HEK293 (cell line): ENCODE results near the gene SLX4.

Experiments
- CTCF ChIA-PET: fragments of 350-600 bp; formaldehyde crosslinking; extraction: SDS; loops from one replicate; lab custom pipeline; 2021; ENCODE audit warnings: antibody characterized with exemption; lab: Yijun Ruan, JAX
- POLR2A ChIA-PET: fragments of 300-600 bp; formaldehyde crosslinking; extraction: SDS; loops from one replicate; lab custom pipeline; 2020; ENCODE audit warnings: antibody characterized with exemption, inconsistent platforms; lab: Yijun Ruan, JAX
- H3K27ac ChIP-seq: fragments of 200-500 bp; sonication (Bioruptor generic); 2 replicates; pipeline ENCODE4 v1.5.1; 2014; ENCODE audit warnings: low read depth, low read length, control low read depth, inconsistent platforms; ENCODE audit errors: extremely low read depth
- H3K36me3 ChIP-seq, 2 experiments: fragments of 200-500 bp in 1 of 2; sonication (Bioruptor generic) in 1 of 2; 1 replicate in 1 of 2; 2 replicates in 1 of 2; pipeline ENCODE4 v1.5.1; 2014 to 2017; ENCODE audit warnings: inconsistent platforms in 2 of 2, low read length in 2 of 2; ENCODE audit not compliant: control insufficient read depth in 2 of 2, insufficient read depth in 1 of 2
- H3K4me1 ChIP-seq: fragments of 200-500 bp; sonication (Bioruptor generic); 2 replicates; pipeline ENCODE4 v1.5.1; 2014; ENCODE audit warnings: mild to moderate bottlenecking, low read length, inconsistent platforms; ENCODE audit not compliant: control insufficient read depth, insufficient read depth
- H3K4me3 ChIP-seq: 2 replicates; pipeline ENCODE4 v1.5.1; 2011; ENCODE audit warnings: low read depth, mild to moderate bottlenecking, control low read depth, low read length, moderate library complexity
- H3K9me3 ChIP-seq: fragments of 200-500 bp; sonication (Bioruptor generic); 2 replicates; pipeline ENCODE4 v1.5.1; 2014; ENCODE audit warnings: low read depth, low read length, inconsistent platforms; ENCODE audit not compliant: control insufficient read depth, insufficient read depth
- GLIS1 ChIP-seq: fragments of 450-650 bp; formaldehyde crosslinking; IDR thresholded peaks from 2 replicates; pipeline ENCODE4 v1.5.1; 2016; ENCODE audit warnings: missing biosample characterization, missing genetic modification characterization
- IKZF3 ChIP-seq: fragments of 450-650 bp; IDR thresholded peaks from 2 replicates; pipeline ENCODE4 v1.5.0; 2018; ENCODE audit warnings: missing biosample characterization, mild to moderate bottlenecking, missing genetic modification characterization, moderate library complexity
- OVOL3 ChIP-seq: fragments of 450-650 bp; formaldehyde crosslinking; IDR thresholded peaks from 2 replicates; pipeline ENCODE4 v1.5.1; 2016; ENCODE audit warnings: missing biosample characterization, missing genetic modification characterization
- PRDM1 ChIP-seq: fragments of 450-650 bp; formaldehyde crosslinking; IDR thresholded peaks from 2 replicates; pipeline ENCODE4; 2016; ENCODE audit warnings: missing biosample characterization, missing genetic modification characterization
- ZBTB11 ChIP-seq: fragments of 450-650 bp; formaldehyde crosslinking; conservative IDR thresholded peaks from 2 replicates; pipeline ENCODE4 v1.5.1; 2016; ENCODE audit warnings: low read depth, missing biosample characterization, missing genetic modification characterization
- ZBTB21 ChIP-seq: fragments of 450-650 bp; formaldehyde crosslinking; IDR thresholded peaks from 2 replicates; pipeline ENCODE4 v1.5.1; 2017; ENCODE audit warnings: missing biosample characterization, missing genetic modification characterization
- ZBTB8A ChIP-seq: fragments of 450-650 bp; formaldehyde crosslinking; IDR thresholded peaks from 2 replicates; pipeline ENCODE4 v1.5.1; 2016; ENCODE audit warnings: missing biosample characterization, missing genetic modification characterization
- ZFP3 ChIP-seq: fragments of 450-650 bp; formaldehyde crosslinking; IDR thresholded peaks from 2 replicates; pipeline ENCODE4 v1.5.1; 2016; ENCODE audit warnings: low read depth, missing biosample characterization, missing genetic modification characterization
- ZFP41 ChIP-seq: fragments of 450-650 bp; formaldehyde crosslinking; IDR thresholded peaks from 2 replicates; pipeline ENCODE4 v1.5.1; 2016; ENCODE audit warnings: missing biosample characterization, missing genetic modification characterization, borderline replicate concordance
- ZIC2 ChIP-seq: fragments of 450-650 bp; formaldehyde crosslinking; IDR thresholded peaks from 2 replicates; pipeline ENCODE4 v1.5.1; 2016; ENCODE audit warnings: missing biosample characterization, missing genetic modification characterization
- ZNF10 ChIP-seq: fragments of 450-650 bp; formaldehyde crosslinking; IDR thresholded peaks from 2 replicates; pipeline ENCODE4 v1.5.1; 2017; ENCODE audit warnings: missing biosample characterization, missing genetic modification characterization
- ZNF133 ChIP-seq: fragments of 450-650 bp; formaldehyde crosslinking; IDR thresholded peaks from 2 replicates; pipeline ENCODE4 v1.5.1; 2016; ENCODE audit warnings: missing biosample characterization, missing genetic modification characterization
- ZNF146 ChIP-seq: fragments of 450-650 bp; formaldehyde crosslinking; IDR thresholded peaks from 2 replicates; pipeline ENCODE4 v1.5.1; 2016; ENCODE audit warnings: missing biosample characterization, missing genetic modification characterization
- ZNF169 ChIP-seq: fragments of 450-650 bp; formaldehyde crosslinking; IDR thresholded peaks from 2 replicates; pipeline ENCODE4 v1.5.1; 2016; ENCODE audit warnings: missing biosample characterization, missing genetic modification characterization
- ZNF223 ChIP-seq: fragments of 450-650 bp; formaldehyde crosslinking; IDR thresholded peaks from 2 replicates; pipeline ENCODE4 v1.5.1; 2016; ENCODE audit warnings: missing biosample characterization, missing genetic modification characterization
- ZNF324 ChIP-seq: fragments of 450-650 bp; formaldehyde crosslinking; IDR thresholded peaks from 2 replicates; pipeline ENCODE4 v1.5.1; 2016; ENCODE audit warnings: missing biosample characterization, missing genetic modification characterization
- ZNF404 ChIP-seq: fragments of 450-650 bp; formaldehyde crosslinking; IDR thresholded peaks from 2 replicates; pipeline ENCODE4 v1.5.1; 2017; ENCODE audit warnings: missing biosample characterization, missing genetic modification characterization
- ZNF514 ChIP-seq: fragments of 450-650 bp; formaldehyde crosslinking; IDR thresholded peaks from 2 replicates; pipeline ENCODE4 v1.5.1; 2016; ENCODE audit warnings: missing biosample characterization, missing genetic modification characterization
- ZNF585B ChIP-seq: fragments of 450-650 bp; formaldehyde crosslinking; IDR thresholded peaks from 2 replicates; pipeline ENCODE4 v1.5.1; 2016; ENCODE audit warnings: missing biosample characterization, missing genetic modification characterization
- ZNF670 ChIP-seq: fragments of 450-650 bp; formaldehyde crosslinking; IDR thresholded peaks from 2 replicates; pipeline ENCODE4 v1.5.1; 2016; ENCODE audit warnings: missing biosample characterization, missing genetic modification characterization, low read depth
- ZNF747 ChIP-seq: fragments of 450-650 bp; formaldehyde crosslinking; IDR thresholded peaks from 2 replicates; pipeline ENCODE4 v1.5.1; 2016; ENCODE audit warnings: missing biosample characterization, missing genetic modification characterization
- ZNF76 ChIP-seq: fragments of 450-650 bp; formaldehyde crosslinking; IDR thresholded peaks from 2 replicates; pipeline ENCODE4; 2016; ENCODE audit warnings: low read depth, missing biosample characterization, missing genetic modification characterization, borderline replicate concordance
- ZNF777 ChIP-seq: fragments of 450-650 bp; formaldehyde crosslinking; IDR thresholded peaks from 2 replicates; pipeline ENCODE4 v1.5.1; 2017; ENCODE audit warnings: missing biosample characterization, missing genetic modification characterization, borderline replicate concordance
- ZNF792 ChIP-seq: fragments of 450-650 bp; formaldehyde crosslinking; IDR thresholded peaks from 2 replicates; pipeline ENCODE4 v1.5.1; 2016; ENCODE audit warnings: missing biosample characterization, missing genetic modification characterization
- ZXDB ChIP-seq: fragments of 450-650 bp; formaldehyde crosslinking; IDR thresholded peaks from 2 replicates; pipeline ENCODE4 v1.5.1; 2016; ENCODE audit warnings: missing biosample characterization, missing genetic modification characterization
- TF ChIP-seq, protein P1 (sequence below): fragments of 450-650 bp; formaldehyde crosslinking; IDR thresholded peaks from 2 replicates; pipeline ENCODE4 v1.5.1; 2016; ENCODE audit warnings: missing biosample characterization, missing genetic modification characterization
- TF ChIP-seq, protein P2 (sequence below): fragments of 450-650 bp; formaldehyde crosslinking; optimal IDR thresholded peaks from 2 replicates; pipeline ENCODE3; 2016; ENCODE audit warnings: missing biosample characterization, mild to moderate bottlenecking, missing genetic modification characterization

The SLX4 gene

GRCh38 chr16:3611146-3611975, at the start of gene SLX4:
TSS of gene SLX4 (minus strand) at chr16:3611606. CDS start at chr16:3608964, 2,642 bp downstream.
- no peaks in the 10 kb centered on the region for H3K4me1 ChIP-seq
- CTCF ChIA-PET, result no interaction called here
- TF ChIP-seq ZNF404 (tag by site-specific recombination), result no peak
- no peak for TF ChIP-seq ZNF585B (tag by site-specific recombination)
- TF ChIP-seq PRDM1 (tag by site-specific recombination), result no peak
- TF ChIP-seq, protein P1, sequence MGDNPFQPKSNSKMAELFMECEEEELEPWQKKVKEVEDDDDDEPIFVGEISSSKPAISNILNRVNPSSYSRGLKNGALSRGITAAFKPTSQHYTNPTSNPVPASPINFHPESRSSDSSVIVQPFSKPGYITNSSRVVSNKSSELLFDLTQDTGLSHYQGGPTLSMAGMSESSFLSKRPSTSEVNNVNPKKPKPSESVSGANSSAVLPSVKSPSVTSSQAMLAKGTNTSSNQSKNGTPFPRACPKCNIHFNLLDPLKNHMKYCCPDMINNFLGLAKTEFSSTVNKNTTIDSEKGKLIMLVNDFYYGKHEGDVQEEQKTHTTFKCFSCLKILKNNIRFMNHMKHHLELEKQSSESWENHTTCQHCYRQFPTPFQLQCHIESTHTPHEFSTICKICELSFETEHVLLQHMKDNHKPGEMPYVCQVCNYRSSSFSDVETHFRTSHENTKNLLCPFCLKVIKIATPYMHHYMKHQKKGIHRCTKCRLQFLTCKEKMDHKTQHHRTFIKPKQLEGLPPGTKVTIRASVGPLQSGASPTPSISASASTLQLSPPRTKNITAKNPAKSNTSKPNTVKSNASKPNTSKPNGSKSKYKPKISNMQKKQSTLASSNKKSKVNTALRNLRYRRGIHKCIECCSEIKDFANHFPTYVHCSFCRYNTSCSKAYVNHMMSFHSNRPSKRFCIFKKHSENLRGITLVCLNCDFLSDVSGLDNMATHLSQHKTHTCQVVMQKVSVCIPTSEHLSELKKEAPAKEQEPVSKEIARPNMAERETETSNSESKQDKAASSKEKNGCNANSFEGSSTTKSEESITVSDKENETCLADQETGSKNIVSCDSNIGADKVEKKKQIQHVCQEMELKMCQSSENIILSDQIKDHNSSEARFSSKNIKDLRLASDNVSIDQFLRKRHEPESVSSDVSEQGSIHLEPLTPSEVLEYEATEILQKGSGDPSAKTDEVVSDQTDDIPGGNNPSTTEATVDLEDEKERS (tag by site-specific recombination), result no peak
- peak; percentile 44; the same call in 1 of the 2 replicates for TF ChIP-seq OVOL3 (tag by site-specific recombination)
- TF ChIP-seq ZBTB21 (tag by site-specific recombination), result no peak
- TF ChIP-seq, protein P2, sequence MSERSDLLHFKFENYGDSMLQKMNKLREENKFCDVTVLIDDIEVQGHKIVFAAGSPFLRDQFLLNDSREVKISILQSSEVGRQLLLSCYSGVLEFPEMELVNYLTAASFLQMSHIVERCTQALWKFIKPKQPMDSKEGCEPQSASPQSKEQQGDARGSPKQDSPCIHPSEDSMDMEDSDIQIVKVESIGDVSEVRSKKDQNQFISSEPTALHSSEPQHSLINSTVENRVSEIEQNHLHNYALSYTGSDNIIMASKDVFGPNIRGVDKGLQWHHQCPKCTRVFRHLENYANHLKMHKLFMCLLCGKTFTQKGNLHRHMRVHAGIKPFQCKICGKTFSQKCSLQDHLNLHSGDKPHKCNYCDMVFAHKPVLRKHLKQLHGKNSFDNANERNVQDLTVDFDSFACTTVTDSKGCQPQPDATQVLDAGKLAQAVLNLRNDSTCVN (tag by site-specific recombination), result peak; percentile 61
- no peak for TF ChIP-seq ZFP3 (tag by site-specific recombination)
- TF ChIP-seq ZIC2, result peak; percentile 44
- TF ChIP-seq ZNF777 (tag by site-specific recombination), result peak; percentile 54; the same call in 1 of the 2 replicates
- TF ChIP-seq ZNF514 (tag by site-specific recombination), result no peak
- 0 out of 2 replicates have a peak, but pooled peaks have one; percentile 6 for TF ChIP-seq IKZF3
- no peak for TF ChIP-seq ZNF792 (tag by site-specific recombination)
- TF ChIP-seq ZBTB11 (tag by site-specific recombination), result peak; percentile 61
- TF ChIP-seq ZNF146 (tag by site-specific recombination), result no peak
- TF ChIP-seq ZFP41 (tag by site-specific recombination), result no peak
- TF ChIP-seq ZXDB (tag by site-specific recombination), result peak; percentile 11; the same call in 1 of the 2 replicates
- TF ChIP-seq ZNF169 (tag by site-specific recombination), result no peak
- TF ChIP-seq ZNF133 (tag by site-specific recombination), result no peak
- peak; percentile 14; the same call in 1 of the 2 replicates for TF ChIP-seq GLIS1
- TF ChIP-seq ZNF10 (tag by site-specific recombination), result no peak; the same call in 1 of the 2 replicates
- TF ChIP-seq ZNF223 (tag by site-specific recombination), result no peak
- TF ChIP-seq ZNF670 (tag by site-specific recombination), result no peak
- TF ChIP-seq ZNF747 (tag by site-specific recombination), result no peak
- TF ChIP-seq ZNF324 (tag by site-specific recombination), result no peak
- TF ChIP-seq ZBTB8A, result no peak; the same call in 1 of the 2 replicates
- TF ChIP-seq ZNF76 (tag by site-specific recombination), result peak; percentile 10; the same call in 1 of the 2 replicates

More at GRCh38 chr16:3611146-3611975, at the start of gene SLX4:
- H3K4me3 ChIP-seq, result peak within 1 kb of the TSS; percentile 83
- peaks cover 0 to 11% of the 10 kb centered on the region in 2 experiments; a peak in 1 of 3 replicates for H3K36me3 ChIP-seq
- no peaks in the 10 kb centered on the region for H3K9me3 ChIP-seq
- peak within 1 kb of the TSS; percentile 70 for H3K27ac ChIP-seq
- POLR2A ChIA-PET, result interaction anchor here (0.5 to 1.0 kb wide), 3 partner anchors 200 to 627 kb away, joined by 3 to 6 read pairs (median 5); no protein-coding TSS in a partner anchor
